SH-SY5Y (cell line): Measurements from ENCODE around the gene TMEM51.

ENCODE experiments used
- GATA2 ChIP-seq: IDR thresholded peaks from 2 replicates; pipeline ENCODE4 v1.6.1; 2011; ENCODE audit warnings: mild to moderate bottlenecking, low read depth, low read length
- GATA3 ChIP-seq: IDR thresholded peaks from 2 replicates; pipeline ENCODE4 v1.6.1; 2011; ENCODE audit warnings: low read depth, mild to moderate bottlenecking, low read length, moderate library complexity

GRCh38 chr1:15260418-15261154 lies 107.0 kb downstream of the TMEM51 start:
- no peak for TF ChIP-seq GATA2
- TF ChIP-seq GATA3, result no peak
